Spleen (tissue), 13 donors: Measurements from ENCODE around the gene ZSCAN21. TPM values are rescaled to one million over a fixed set of nuclear protein-coding genes. Genes with fewer than 3 reads are reported as not detected.

Experiments used
- DNase-seq: peaks from one replicate; pipeline ENCODE4 v3.0.0-alpha.2; 2020
- H3K27ac ChIP-seq, 8 donors: fragments of 200-600 bp; sonication (generic) in 7 of 8; 1 replicate in 4 of 8; 2 replicates in 4 of 8; pipeline versions ENCODE4 v1.5.0 to v1.8.0; 2016 to 2021; ENCODE audit warnings: inconsistent platforms in 4 of 8, mild to moderate bottlenecking in 4 of 8, moderate library complexity in 1 of 8
- H3K27me3 ChIP-seq, 7 donors: fragments of 200-600 bp; sonication (generic) in 6 of 7; replicated peaks in 1 of 7; 1 replicate in 4 of 7; 2 replicates in 3 of 7; pipeline versions ENCODE4 v1.5.0 to v1.8.0; 2016 to 2021; ENCODE audit warnings: inconsistent platforms in 3 of 7, mild to moderate bottlenecking in 1 of 7
- H3K36me3 ChIP-seq, 6 donors: fragments of 200-600 bp; sonication (generic) in 5 of 6; 1 replicate in 4 of 6; 2 replicates in 2 of 6; pipeline versions ENCODE4 v1.5.0 to v1.8.0; 2016 to 2021; ENCODE audit warnings: inconsistent platforms in 2 of 6
- H3K4me1 ChIP-seq, 6 donors: fragments of 200-600 bp; sonication (generic) in 5 of 6; 1 replicate in 3 of 6; 2 replicates in 3 of 6; pipeline versions ENCODE4 v1.5.0 to v1.8.0; 2016 to 2021; ENCODE audit warnings: inconsistent platforms in 3 of 6
- H3K4me3 ChIP-seq, 8 donors: fragments of 200-600 bp; sonication (generic) in 7 of 8; 1 replicate in 4 of 8; 2 replicates in 4 of 8; pipeline versions ENCODE4 v1.5.0 to v1.8.0; 2016 to 2021; ENCODE audit warnings: inconsistent platforms in 4 of 8, mild to moderate bottlenecking in 4 of 8, moderate library complexity in 2 of 8
- H3K9me3 ChIP-seq, 8 donors: fragments of 200-600 bp; sonication (generic) in 7 of 8; 1 replicate in 4 of 8; 2 replicates in 4 of 8; pipeline versions ENCODE4 v1.5.0 to v1.8.0; 2016 to 2021; ENCODE audit warnings: inconsistent platforms in 4 of 8
- CTCF ChIP-seq, 11 experiments: fragments of 200-600 bp in 7 of 11; fragments of 450-650 bp in 4 of 11; sonication (generic) in 4 of 11; IDR thresholded peaks in 8 of 11; conservative IDR thresholded peaks in 3 of 11; 1 replicate in 7 of 11; 2 replicates in 4 of 11; pipeline versions ENCODE4 v1.4.0 to v1.8.0; 2016 to 2021; ENCODE audit warnings: antibody characterized with exemption in 11 of 11, inconsistent platforms in 4 of 11, mild to moderate bottlenecking in 1 of 11
- POLR2A ChIP-seq, 3 donors: fragments of 450-650 bp; IDR thresholded peaks; one replicate each; pipeline ENCODE4 v1.5.1; 2017; ENCODE audit warnings: antibody characterized with exemption in 3 of 3, mild to moderate bottlenecking in 1 of 3
- POLR2AphosphoS5 ChIP-seq, 3 donors: sonication (generic); formaldehyde crosslinking; IDR thresholded peaks; one replicate each; pipeline ENCODE4 v1.5.1; 2017; ENCODE audit warnings: antibody characterized with exemption in 3 of 3
- WGBS, 5 donors: extraction: QIAGEN DNeasy Blood & Tissue Kit in 3 of 5; methylation state at CpG; one replicate each; pipeline versions ENCODE4 v1.1.5 to v1.1.7; 2013 to 2018; 5-methylcytosine and 5-hydroxymethylcytosine counted together
- intact Hi-C: fragments of 100-400 bp; cut with DNase I; formaldehyde crosslinking; loops from one replicate; pipeline ENCODE4 v1.15.0; 2023; ENCODE audit warnings: low total_unique reads
- long read RNA-seq, 2 donors: transcript quantifications; one replicate each; lab custom pipeline, GENCODE V29; 2026
- polyA plus RNA-seq, 3 donors: library from polyadenylated mRNA; stranded (reverse); fragments of 200-250 nt; gene quantifications; one replicate each; pipeline ENCODE4 v1.2.1, GENCODE V29; 2013
- total RNA-seq, 7 donors: library from RNA; depleted of rRNA in 3 of 7; stranded (reverse); fragments of >200 nt in 3 of 7; fragmentation: NEBNext Ultra II Directional in 4 of 7; extraction: Animal tissue kit (Norgen Biotek cat#: 25700) in 4 of 7; gene quantifications; one replicate each; pipeline versions ENCODE4 v1.1.0 to v1.2.1, GENCODE V29; 2016 to 2021
- donor health status: healthy with polysubstance abuse.
- donor health status: DM: no; HTN: no; CAD: no; lungs with moderate emphysema.
- donor health status: DM: no; HTN: no; CAD: no.
- donor health status: Bipolar disorder and iron deficiency.
- donor health status: healthy.
- donor health status: DM: no; HTN: no; CAD: no.
- donor health status: DM: yes; HTN: yes; CAD: no.

The ZSCAN21 gene
- 10 to 100 TPM in 2 of 7 donors, 1 to 10 TPM in 5; 7.2 to 14.3 (median 9.2) TPM for total RNA-seq
- polyA plus RNA-seq = 1 to 10 TPM; 3.7 to 6.1 (median 5.0) TPM
- long read RNA-seq, donor 1, partial matches to known transcripts = 0 of 1 reads
- long read RNA-seq, donor 1, other reads (novel, unspliced or antisense) = 0 of 1 reads
- long read RNA-seq, donor 2, partial matches to known transcripts = 0 of 1 reads
- long read RNA-seq, donor 2, other reads (novel, unspliced or antisense) = 0 of 1 reads

GRCh38 chr7:100049441-100050291, at the start of gene ZSCAN21:
Gene ZSCAN21 (plus strand): TSS chr7:100049774. CDS start chr7:100057007, 7,233 bp downstream.
- peak in 6 of 11 experiments; percentile 16 to 36 (median 27) for TF ChIP-seq CTCF (IDR thresholded peaks at IDR 0.05 in 8 of 11, conservative IDR thresholded peaks at IDR 0.05 in 3 of 11)
- peak; percentile 93 to 95 (median 94) for TF ChIP-seq POLR2AphosphoS5 (IDR thresholded peaks at IDR 0.05)
- peak in 1 of 3 donors; percentile 3 for TF ChIP-seq POLR2A (IDR thresholded peaks at IDR 0.05)
- H3K27ac ChIP-seq = peak within 1 kb of the TSS; percentile 91 to 98 (median 95)
- peak; percentile 95 for DNase-seq
- H3K27me3 ChIP-seq = no peaks in the 10 kb centered on the region
- H3K36me3 ChIP-seq = no peaks in the 10 kb centered on the region
- peaks cover 5 to 38% (median 19%) of the 10 kb centered on the region in 6 donors for H3K4me1 ChIP-seq
- H3K9me3 ChIP-seq = no peaks in the 10 kb centered on the region
- WGBS, 5 donors = 0 to 2% (median 2%) methylated on average over 16 to 47 of the region's 47 CpGs
- H3K4me3 ChIP-seq = peak within 1 kb of the TSS; percentile 57 to 91 (median 74)
- intact Hi-C loops = no loop called here

DNA sequence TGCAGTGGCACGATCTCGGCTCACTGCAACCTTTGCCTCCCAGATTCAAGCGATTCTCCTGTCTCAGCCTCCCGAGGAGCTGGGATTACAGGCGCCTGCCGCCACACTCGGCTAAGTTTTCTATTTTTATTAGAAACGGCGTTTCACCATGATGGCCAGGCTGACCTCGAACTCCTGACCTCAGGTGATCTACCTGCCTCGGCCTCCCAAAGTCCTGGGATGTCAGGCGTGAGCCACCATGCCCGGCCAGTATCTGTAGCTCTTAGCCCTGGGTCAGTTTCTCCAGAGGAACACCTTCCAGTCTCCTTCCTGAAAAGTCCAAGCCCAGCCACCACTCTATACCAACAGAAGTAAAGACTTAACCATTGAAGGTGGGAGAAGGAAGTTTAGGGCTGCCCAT, 49.3 kb upstream of the ZSCAN21 start:
- intact Hi-C loops = no loop called here
- peak; percentile 29 for DNase-seq
- Histone ChIP-seq H3K27ac (no peak overlapping the region), H3K27me3 (no peaks in the 10 kb centered on the region), H3K4me3 (no peak overlapping the region), H3K9me3 (no peaks in the 10 kb centered on the region), H3K36me3 (no peaks in the 10 kb centered on the region), H3K4me1 (peaks cover 5 to 26% (median 14%) of the 10 kb centered on the region in 6 donors)
- 87 to 97% (median 91%) methylated on average over 13 of the region's 13 CpGs for WGBS, 5 donors
- TF ChIP-seq POLR2AphosphoS5 (IDR thresholded peaks at IDR 0.05) = no peak
- TF ChIP-seq CTCF (IDR thresholded peaks at IDR 0.05 in 8 of 11, conservative IDR thresholded peaks at IDR 0.05 in 3 of 11) = no peak
- no peak for TF ChIP-seq POLR2A (IDR thresholded peaks at IDR 0.05)

- no peaks in the 10 kb centered on the region for H3K27me3 ChIP-seq
- H3K4me3 ChIP-seq = no peak overlapping the region
- H3K9me3 ChIP-seq = no peaks in the 10 kb centered on the region
- TF ChIP-seq POLR2A (IDR thresholded peaks at IDR 0.05) = no peak
- DNase-seq = peak; percentile 35
- intact Hi-C loops = no loop called here
- WGBS, 5 donors = 56 to 68% (median 61%) methylated on average over 14 of the region's 14 CpGs
- H3K27ac ChIP-seq = no peak overlapping the region
- no peaks in the 10 kb centered on the region for H3K36me3 ChIP-seq
- H3K4me1 ChIP-seq = peaks cover 0 to 2% (median 0%) of the 10 kb centered on the region in 6 donors
Observed at GRCh38 chr7:100003711-100004661, 45.6 kb upstream of the ZSCAN21 start.

GRCh38 chr7:100007887-100008286, 41.7 kb upstream of the ZSCAN21 start:
- 81 to 88% (median 82%) methylated on average over 3 of the region's 3 CpGs for WGBS, 5 donors
- peak; percentile 14 for DNase-seq
- no peaks in the 10 kb centered on the region for H3K27me3 ChIP-seq
- no peak overlapping the region for H3K4me3 ChIP-seq
- H3K27ac ChIP-seq = no peak overlapping the region
- intact Hi-C loops = no loop called here
- H3K4me1 ChIP-seq = peaks cover 0 to 6% (median 0%) of the 10 kb centered on the region in 6 donors
- no peaks in the 10 kb centered on the region for H3K36me3 ChIP-seq
- TF ChIP-seq POLR2AphosphoS5 (IDR thresholded peaks at IDR 0.05) (no peak), POLR2A (IDR thresholded peaks at IDR 0.05) (no peak), CTCF (IDR thresholded peaks at IDR 0.05 in 8 of 11, conservative IDR thresholded peaks at IDR 0.05 in 3 of 11) (no peak)
- no peaks in the 10 kb centered on the region for H3K9me3 ChIP-seq
